Right renal pelvis (tissue), 4 donors: ENCODE results near the gene THRB. TPM values are rescaled to one million over a fixed set of nuclear protein-coding genes. Genes with fewer than 3 reads are reported as not detected.

Experiments
- DNase-seq, 4 donors: peaks; one replicate each; pipeline ENCODE4 v3.0.0-alpha.2; 2013; ENCODE audit warnings: low read depth in 4 of 4, low spot score in 3 of 4, missing footprints in 1 of 4
- polyA plus RNA-seq, 4 donors: library from polyadenylated mRNA; unstranded; fragments of 120-200 nt; gene quantifications; one replicate each; pipeline ENCODE4 v1.2.1, GENCODE V29; 2013; ENCODE audit not compliant: insufficient read length in 4 of 4

THRB gene
- polyA plus RNA-seq, 4 donors = 23.2 to 31.3 (median 27.0) TPM

GRCh38 chr3:24385012-24385615 is 109.5 kb downstream of the THRB start:
- no peak for DNase-seq

- no peak for DNase-seq
These were observed 112.0 kb downstream of the THRB start for GRCh38 chr3:24382647-24383046.

GRCh38 chr3:24379936-24380335 is 114.7 kb downstream of the THRB start:
- no peak for DNase-seq

GRCh38 chr3:24378313-24378712 is 116.3 kb downstream of the THRB start:
- DNase-seq = no peak

- no peak for DNase-seq
These were observed 117.2 kb downstream of the THRB start for GRCh38 chr3:24377218-24377993.

GRCh38 chr3:24375947-24376384 is 118.7 kb downstream of the THRB start:
- no peak for DNase-seq

GRCh38 chr3:24374801-24375200 is 119.8 kb downstream of the THRB start:
- DNase-seq = no peak

GRCh38 chr3:24373198-24373959 is 121.3 kb downstream of the THRB start:
- no peak for DNase-seq

- no peak for DNase-seq
These were observed 122.0 kb downstream of the THRB start for GRCh38 chr3:24372559-24373197.

- DNase-seq = no peak
These were observed 124.1 kb downstream of the THRB start for GRCh38 chr3:24370352-24371090.

- no peak for DNase-seq
These were observed 126.0 kb downstream of the THRB start for GRCh38 chr3:24368605-24369004.

- no peak for DNase-seq
These were observed 126.9 kb downstream of the THRB start for GRCh38 chr3:24367664-24368264.

GRCh38 chr3:24367216-24367615 is 127.4 kb downstream of the THRB start:
- DNase-seq = no peak

GRCh38 chr3:24365168-24365567 is 129.5 kb downstream of the THRB start:
- DNase-seq = peak in 1 of 4 donors; percentile 48

GRCh38 chr3:24364359-24364758 is 130.3 kb downstream of the THRB start:
- no peak for DNase-seq

- no peak for DNase-seq
These were observed 131.4 kb downstream of the THRB start for GRCh38 chr3:24363242-24363641.

- no peak for DNase-seq
These were observed 133.0 kb downstream of the THRB start for GRCh38 chr3:24361623-24362022.

GRCh38 chr3:24360957-24361356 is 133.7 kb downstream of the THRB start:
- no peak for DNase-seq

GRCh38 chr3:24359645-24360462 is 134.8 kb downstream of the THRB start:
- DNase-seq = no peak
